SH-SY5Y (cell line): Measurements from ENCODE around the gene CHD2.

ENCODE experiments used
- GATA2 ChIP-seq: IDR thresholded peaks from 2 replicates; pipeline ENCODE4 v1.6.1; 2011; ENCODE audit warnings: mild to moderate bottlenecking, low read depth, low read length
- GATA3 ChIP-seq: IDR thresholded peaks from 2 replicates; pipeline ENCODE4 v1.6.1; 2011; ENCODE audit warnings: low read depth, mild to moderate bottlenecking, low read length, moderate library complexity

DNA sequence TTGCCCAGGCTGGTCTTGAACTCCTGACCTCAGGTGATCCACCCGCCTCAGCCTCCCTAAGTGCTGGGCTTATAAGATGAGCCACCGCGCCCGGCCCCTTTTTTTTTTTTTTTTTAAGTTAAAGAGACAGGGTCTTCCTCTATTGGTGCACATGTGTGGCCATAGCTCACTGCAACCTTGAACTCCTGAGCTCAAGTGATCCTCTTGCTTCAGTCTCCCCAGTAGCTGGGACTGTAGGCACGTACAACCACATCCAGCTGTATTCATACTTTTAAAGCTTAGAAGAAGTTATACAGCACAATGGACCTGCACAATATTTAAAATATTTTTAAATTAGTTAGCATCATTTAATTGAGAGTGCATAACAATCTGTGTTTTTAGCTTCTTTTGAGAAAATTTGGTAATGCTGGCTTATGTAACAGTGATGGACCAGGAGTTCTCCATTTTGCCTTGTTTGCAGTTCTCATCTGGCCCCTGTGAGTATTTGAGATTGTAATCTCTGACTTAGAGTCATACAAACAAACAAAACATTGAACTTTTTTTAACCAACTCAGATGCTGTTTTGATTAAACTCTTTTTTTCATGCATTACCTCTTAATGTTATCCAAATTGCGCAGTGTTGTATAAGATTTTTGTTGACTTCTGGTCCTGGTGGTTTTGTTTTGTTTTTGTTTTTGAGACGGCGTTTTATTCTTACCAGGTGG lies 33.0 kb downstream of the CHD2 start:
- TF ChIP-seq GATA2 (no peak), GATA3 (no peak)
